Gastroesophageal sphincter (tissue), 4 donors: ENCODE measurements around the gene CDH4. TPM values are rescaled to one million over a fixed set of nuclear protein-coding genes. Genes with fewer than 3 reads are reported as not detected.

Source experiments
- ATAC-seq: fragments of 150-250 bp; one replicate; pipeline ENCODE4 v1.9.1; 2016; ENCODE audit warnings: mild to moderate bottlenecking, moderate library complexity
- H3K27ac ChIP-seq, 4 donors: fragments of 200-600 bp; sonication (generic) in 3 of 4; 1 replicate in 3 of 4; 2 replicates in 1 of 4; pipeline ENCODE4 v1.5.1; 2016 to 2019
- H3K27me3 ChIP-seq: fragments of 200-600 bp; sonication (generic); one replicate; pipeline ENCODE4 v1.5.1; 2019
- H3K36me3 ChIP-seq, 2 donors: fragments of 200-600 bp; sonication (generic); one replicate each; pipeline ENCODE4 v1.5.1; 2019; ENCODE audit warnings: control low read depth in 1 of 2
- H3K4me1 ChIP-seq, 3 donors: fragments of 200-600 bp; sonication (generic); 1 replicate in 2 of 3; 2 replicates in 1 of 3; pipeline ENCODE4 v1.5.1; 2016 to 2019; ENCODE audit warnings: control low read depth in 2 of 3
- H3K4me3 ChIP-seq, 2 donors: fragments of 200-600 bp; sonication (generic); one replicate each; pipeline ENCODE4 v1.5.1; 2019; ENCODE audit warnings: mild to moderate bottlenecking in 1 of 2, moderate library complexity in 1 of 2
- H3K9me3 ChIP-seq, 3 donors: fragments of 200-600 bp; sonication (generic); one replicate each; pipeline ENCODE4 v1.5.1; 2017 to 2019; ENCODE audit warnings: control low read depth in 2 of 3
- EP300 ChIP-seq: sonication (generic); formaldehyde crosslinking; IDR thresholded peaks from one replicate; pipeline ENCODE4 v1.6.1; 2017; ENCODE audit warnings: antibody characterized with exemption, mild to moderate bottlenecking
- POLR2A ChIP-seq, 2 donors: fragments of 450-650 bp; IDR thresholded peaks; one replicate each; pipeline ENCODE4 v1.6.1; 2017; ENCODE audit warnings: antibody characterized with exemption in 2 of 2, mild to moderate bottlenecking in 2 of 2, moderate library complexity in 1 of 2
- POLR2AphosphoS5 ChIP-seq: sonication (generic); formaldehyde crosslinking; IDR thresholded peaks from one replicate; pipeline ENCODE4 v1.6.1; 2017; ENCODE audit warnings: antibody characterized with exemption
- WGBS, 2 donors: methylation state at CpG; one replicate each; pipeline ENCODE4 v1.1.5; 2018; ENCODE audit warnings: low coverage in 1 of 2; 5-methylcytosine and 5-hydroxymethylcytosine counted together
- total RNA-seq, 4 donors: library from RNA; depleted of rRNA; stranded (reverse); fragments of >200 nt; gene quantifications; one replicate each; pipeline ENCODE4 v1.1.0, GENCODE V29; 2016
- TF ChIP-seq, protein P1 (sequence below), 4 experiments: fragments of 200-600 bp in 2 of 4; fragments of 450-650 bp in 2 of 4; sonication (generic) in 1 of 4; IDR thresholded peaks; one replicate each; pipeline ENCODE4 v1.5.1; 2017 to 2019; ENCODE audit warnings: antibody characterized with exemption in 4 of 4, mild to moderate bottlenecking in 2 of 4, moderate library complexity in 2 of 4

Gene CDH4
- total RNA-seq, 4 donors from 2014 or later: under 0.01 to 1.5 (median 0.42) TPM; not detected in 1

DNA sequence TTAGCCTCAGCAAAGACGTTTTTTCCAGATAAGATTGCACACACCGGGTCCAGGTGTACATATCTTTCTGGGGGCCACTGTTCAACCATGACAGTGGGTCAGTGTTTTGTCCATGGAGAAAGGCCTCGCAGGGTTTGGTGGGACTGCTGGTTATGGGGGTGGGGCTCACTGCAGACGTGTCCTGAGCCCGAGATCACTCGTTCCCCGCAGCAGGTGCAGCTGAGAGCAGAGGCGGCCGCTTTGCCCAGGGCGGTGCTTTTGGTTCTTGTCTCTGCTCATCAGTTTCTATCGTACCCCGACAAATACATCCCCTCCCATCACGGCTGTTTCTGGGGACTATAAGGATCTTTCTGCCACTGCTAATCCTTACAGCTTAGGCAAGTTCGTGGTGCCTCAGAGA lies 166.9 kb downstream of the CDH4 start:
- ATAC-seq: no peak
- Histone ChIP-seq H3K4me1 (no peaks in the 10 kb centered on the region), H3K27ac (no peak overlapping the region), H3K9me3 (peaks cover 0 to 17% (median 0%) of the 10 kb centered on the region in 3 donors), H3K27me3 (peaks cover 35% of the 10 kb centered on the region), H3K4me3 (no peak overlapping the region), H3K36me3 (no peaks in the 10 kb centered on the region)
- WGBS, 2 donors: 72% methylated on average over 12 of the region's 14 CpGs; no CpG with 5 or more reads in 1 of the 2 donors
- no peak for TF ChIP-seq POLR2AphosphoS5

DNA sequence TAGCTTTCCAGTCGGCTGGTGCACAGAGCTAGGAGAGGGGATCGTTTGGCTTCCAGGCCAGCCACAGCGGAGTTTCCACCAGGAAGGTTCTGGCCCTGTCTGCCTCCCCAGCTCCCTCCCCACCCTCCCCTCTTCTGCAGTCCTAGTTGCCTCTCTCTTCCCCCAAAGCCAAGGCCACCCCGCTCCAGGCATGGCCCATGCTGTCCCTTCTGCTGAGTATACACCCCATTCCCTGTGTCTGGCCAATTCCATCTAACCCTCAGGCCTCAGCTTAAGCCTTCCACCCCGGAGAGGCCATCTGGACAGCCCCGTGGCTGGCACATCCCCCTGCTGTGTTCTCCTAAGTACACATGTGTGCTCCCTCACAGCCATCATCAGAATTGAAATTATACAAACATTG lies 167.4 kb downstream of the CDH4 start:
- Histone ChIP-seq H3K4me1 (no peaks in the 10 kb centered on the region), H3K36me3 (no peaks in the 10 kb centered on the region), H3K4me3 (no peak overlapping the region), H3K27ac (no peak overlapping the region), H3K27me3 (peaks cover 33% of the 10 kb centered on the region), H3K9me3 (peaks cover 0 to 12% (median 0%) of the 10 kb centered on the region in 3 donors)
- TF ChIP-seq POLR2AphosphoS5: no peak
- TF ChIP-seq, protein P1, sequence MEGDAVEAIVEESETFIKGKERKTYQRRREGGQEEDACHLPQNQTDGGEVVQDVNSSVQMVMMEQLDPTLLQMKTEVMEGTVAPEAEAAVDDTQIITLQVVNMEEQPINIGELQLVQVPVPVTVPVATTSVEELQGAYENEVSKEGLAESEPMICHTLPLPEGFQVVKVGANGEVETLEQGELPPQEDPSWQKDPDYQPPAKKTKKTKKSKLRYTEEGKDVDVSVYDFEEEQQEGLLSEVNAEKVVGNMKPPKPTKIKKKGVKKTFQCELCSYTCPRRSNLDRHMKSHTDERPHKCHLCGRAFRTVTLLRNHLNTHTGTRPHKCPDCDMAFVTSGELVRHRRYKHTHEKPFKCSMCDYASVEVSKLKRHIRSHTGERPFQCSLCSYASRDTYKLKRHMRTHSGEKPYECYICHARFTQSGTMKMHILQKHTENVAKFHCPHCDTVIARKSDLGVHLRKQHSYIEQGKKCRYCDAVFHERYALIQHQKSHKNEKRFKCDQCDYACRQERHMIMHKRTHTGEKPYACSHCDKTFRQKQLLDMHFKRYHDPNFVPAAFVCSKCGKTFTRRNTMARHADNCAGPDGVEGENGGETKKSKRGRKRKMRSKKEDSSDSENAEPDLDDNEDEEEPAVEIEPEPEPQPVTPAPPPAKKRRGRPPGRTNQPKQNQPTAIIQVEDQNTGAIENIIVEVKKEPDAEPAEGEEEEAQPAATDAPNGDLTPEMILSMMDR (IDR thresholded peaks at IDR 0.05): no peak
- TF ChIP-seq EP300: no peak
- TF ChIP-seq POLR2A (IDR thresholded peaks at IDR 0.05): no peak
- no peak for ATAC-seq
- 63 to 69% methylated on average over 3 to 5 of the region's 6 CpGs for WGBS, 2 donors

DNA sequence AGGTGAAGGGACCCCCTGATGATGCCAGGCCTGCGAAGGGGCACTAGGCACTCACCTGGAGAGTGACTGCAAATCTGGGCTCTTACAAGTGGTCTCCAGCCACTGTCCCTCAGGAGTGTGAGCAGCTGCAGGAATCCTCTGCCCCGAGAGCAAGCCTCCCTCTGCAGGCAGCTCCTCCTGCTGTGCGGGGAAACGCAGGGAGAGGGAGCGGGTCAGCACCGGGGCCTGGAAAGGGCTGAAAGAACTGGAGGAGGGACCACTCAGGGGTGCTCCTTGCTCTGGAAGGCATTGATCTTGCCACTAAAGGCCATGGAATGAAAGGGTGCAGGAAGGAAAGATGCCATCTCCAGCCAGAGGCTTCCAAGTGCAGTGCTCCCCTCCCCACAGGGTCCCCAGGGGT lies 168.0 kb downstream of the CDH4 start:
- Histone ChIP-seq H3K36me3 (no peaks in the 10 kb centered on the region), H3K4me1 (no peaks in the 10 kb centered on the region), H3K9me3 (peaks cover 0 to 8% (median 0%) of the 10 kb centered on the region in 3 donors), H3K27me3 (peaks cover 33% of the 10 kb centered on the region), H3K27ac (no peak overlapping the region), H3K4me3 (no peak overlapping the region)
- no peak for ATAC-seq
- WGBS, 2 donors: 100% methylated on average over 1 of the region's 6 CpGs; no CpG with 5 or more reads in 1 of the 2 donors
- TF ChIP-seq POLR2AphosphoS5 (no peak), EP300 (no peak), POLR2A (IDR thresholded peaks at IDR 0.05) (no peak)
- TF ChIP-seq, protein P1 (IDR thresholded peaks at IDR 0.05): no peak

DNA sequence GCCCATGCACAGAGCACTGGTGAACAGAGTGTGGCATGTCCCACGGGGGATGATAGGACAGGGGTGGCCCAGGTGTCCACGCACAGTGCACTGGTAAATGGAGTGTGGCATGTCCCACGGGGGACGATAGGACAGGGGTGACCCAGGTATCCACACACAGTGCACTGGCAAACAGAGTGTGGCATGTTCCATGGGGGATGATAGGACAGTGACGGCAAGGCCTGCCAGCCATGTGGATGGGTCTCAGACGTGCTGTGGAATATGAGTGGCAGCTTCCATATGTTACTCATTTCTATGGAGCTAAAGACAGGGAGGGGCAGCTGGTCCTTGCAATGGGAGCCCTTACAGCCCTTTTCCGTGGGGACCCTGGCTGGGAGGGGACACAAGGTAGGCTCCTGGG lies 168.7 kb downstream of the CDH4 start:
- TF ChIP-seq, protein P1 (IDR thresholded peaks at IDR 0.05): no peak
- no peak for TF ChIP-seq EP300
- no peak for TF ChIP-seq POLR2AphosphoS5
- TF ChIP-seq POLR2A (IDR thresholded peaks at IDR 0.05): no peak
- Histone ChIP-seq H3K4me3 (no peak overlapping the region), H3K4me1 (no peaks in the 10 kb centered on the region), H3K27ac (no peak overlapping the region), H3K9me3 (peaks cover 0 to 8% (median 0%) of the 10 kb centered on the region in 3 donors), H3K36me3 (no peaks in the 10 kb centered on the region), H3K27me3 (peaks cover 40% of the 10 kb centered on the region)
- 60 to 78% methylated on average over 1 to 6 of the region's 7 CpGs for WGBS, 2 donors
- no peak for ATAC-seq

DNA sequence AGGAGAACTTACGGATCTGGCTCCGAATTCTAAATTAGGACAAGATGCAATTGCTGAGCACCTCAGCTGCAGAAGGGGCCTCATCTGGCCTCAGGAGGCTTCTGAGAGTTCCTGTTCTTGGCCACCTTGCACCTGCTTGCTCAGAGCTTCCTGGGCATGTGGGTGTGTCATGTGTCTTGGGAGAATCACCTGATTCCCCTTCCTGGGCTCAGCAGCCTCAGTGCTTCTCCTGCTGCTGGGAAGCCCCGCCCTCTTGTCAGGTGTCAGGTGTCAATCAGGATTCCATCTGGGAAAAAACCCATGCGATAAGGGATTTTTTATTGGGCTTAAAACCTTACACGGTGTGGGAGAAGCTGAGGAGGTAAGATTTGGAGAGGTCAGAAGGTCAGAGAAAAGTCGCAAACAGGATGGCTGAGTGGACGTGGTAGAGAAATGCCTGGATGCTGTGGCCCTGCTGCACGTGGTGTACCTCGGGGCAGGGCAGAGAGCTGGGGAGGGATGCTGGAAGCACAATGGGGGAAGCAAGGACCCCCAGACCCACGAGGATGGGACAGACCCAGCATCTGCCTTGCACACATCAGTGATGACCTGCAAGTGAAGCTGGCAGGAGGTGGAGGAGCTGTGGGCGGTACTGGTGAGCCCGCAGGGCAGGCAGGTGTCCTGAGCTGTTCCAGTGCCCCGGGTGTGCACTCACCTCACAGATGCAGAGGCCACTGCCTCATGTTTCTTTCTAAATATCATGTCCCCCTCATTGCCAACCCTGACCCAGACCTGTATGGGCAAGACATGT lies 170.8 kb downstream of the CDH4 start:
- H3K36me3 ChIP-seq: no peaks in the 10 kb centered on the region
- no peak overlapping the region for H3K4me3 ChIP-seq
- ATAC-seq: no peak
- TF ChIP-seq EP300 (no peak), POLR2A (IDR thresholded peaks at IDR 0.05) (no peak), POLR2AphosphoS5 (no peak)
- TF ChIP-seq, protein P1 (IDR thresholded peaks at IDR 0.05): no peak
- WGBS, 2 donors: 50 to 57% methylated on average over 7 to 11 of the region's 13 CpGs
- H3K27me3 ChIP-seq: peaks cover 40% of the 10 kb centered on the region
- no peak overlapping the region for H3K27ac ChIP-seq
- no peaks in the 10 kb centered on the region for H3K4me1 ChIP-seq
- peaks cover 0 to 8% (median 0%) of the 10 kb centered on the region in 3 donors for H3K9me3 ChIP-seq
